CD14-positive monocyte (primary cell): ENCODE data around the gene G6PC2. TPM values are rescaled to one million over a fixed set of nuclear protein-coding genes. Genes with fewer than 3 reads are reported as not detected.

Experiments
- DNase-seq, 3 donors: peaks; one replicate each; pipeline ENCODE4 v3.0.0-alpha.2; 2011 to 2022
- H2AFZ ChIP-seq: 2 replicates; pipeline ENCODE4 v1.6.0; 2012; ENCODE audit warnings: mild to moderate bottlenecking, low read depth, low read length, inconsistent platforms; ENCODE audit not compliant: insufficient read depth, poor library complexity, severe bottlenecking
- H3K27ac ChIP-seq, 2 donors: 1 replicate in 1 of 2; 2 replicates in 1 of 2; pipeline ENCODE4 v1.5.1; 2012 to 2013; ENCODE audit warnings: low read length in 2 of 2, control low read depth in 1 of 2, inconsistent platforms in 1 of 2, low read depth in 1 of 2, mild to moderate bottlenecking in 1 of 2
- H3K27me3 ChIP-seq, 2 donors: one replicate each; pipeline versions ENCODE4 v1.6.0 to v1.6.1; 2011 to 2013; ENCODE audit warnings: low read length in 2 of 2; ENCODE audit not compliant: control insufficient read depth in 2 of 2, insufficient read depth in 2 of 2
- H3K36me3 ChIP-seq, 2 donors: replicated peaks in 1 of 2; 1 replicate in 1 of 2; 2 replicates in 1 of 2; pipeline versions ENCODE4 v1.5.1 to v1.6.1; 2012 to 2013; ENCODE audit warnings: low read length in 2 of 2, control low read depth in 1 of 2, inconsistent platforms in 1 of 2, mild to moderate bottlenecking in 1 of 2; ENCODE audit not compliant: insufficient read depth in 2 of 2, control insufficient read depth in 1 of 2
- H3K4me1 ChIP-seq, 2 donors: 1 replicate in 1 of 2; 2 replicates in 1 of 2; pipeline versions ENCODE4 v1.5.1 to v1.6.1; 2012 to 2013; ENCODE audit warnings: low read length in 2 of 2, control low read depth in 1 of 2, inconsistent platforms in 1 of 2, mild to moderate bottlenecking in 1 of 2, moderate library complexity in 1 of 2; ENCODE audit not compliant: insufficient read depth in 2 of 2, control insufficient read depth in 1 of 2
- H3K4me2 ChIP-seq: replicated peaks from 2 replicates; pipeline ENCODE3; 2012; ENCODE audit warnings: low read length, moderate library complexity, mild to moderate bottlenecking; ENCODE audit not compliant: poor library complexity, severe bottlenecking; ENCODE audit errors: extremely low read depth
- H3K4me3 ChIP-seq, 3 experiments: fragments of 200-600 bp in 1 of 3; sonication (generic) in 1 of 3; replicated peaks in 1 of 3; 1 replicate in 2 of 3; 2 replicates in 1 of 3; pipeline ENCODE4 v1.5.1; 2011 to 2013; ENCODE audit warnings: low read length in 3 of 3, mild to moderate bottlenecking in 3 of 3, control low read depth in 2 of 3, low read depth in 2 of 3, inconsistent platforms in 1 of 3, moderate library complexity in 1 of 3
- H3K79me2 ChIP-seq: 2 replicates; pipeline ENCODE4 v1.6.0; 2012; ENCODE audit warnings: mild to moderate bottlenecking, control low read depth, inconsistent platforms, low read length, moderate library complexity; ENCODE audit not compliant: insufficient read depth
- H3K9ac ChIP-seq: 2 replicates; pipeline ENCODE4 v1.6.0; 2017; ENCODE audit warnings: low read length, mild to moderate bottlenecking; ENCODE audit not compliant: insufficient read depth, poor library complexity, severe bottlenecking
- H3K9me3 ChIP-seq, 2 donors: replicated peaks in 1 of 2; 1 replicate in 1 of 2; 2 replicates in 1 of 2; pipeline versions ENCODE4 v1.5.1 to v1.6.1; 2012 to 2013; ENCODE audit warnings: low read length in 2 of 2, control low read depth in 1 of 2; ENCODE audit not compliant: control insufficient read depth in 1 of 2, insufficient read depth in 1 of 2
- H4K20me1 ChIP-seq: 2 replicates; pipeline ENCODE4 v1.6.0; 2012; ENCODE audit warnings: mild to moderate bottlenecking, low read length, control low read depth, moderate library complexity; ENCODE audit not compliant: insufficient read depth
- H3K27ac Mint-ChIP-seq, 7 donors: one replicate each; pipeline ENCODE4 v1.8.0; 2020; ENCODE audit warnings: mild to moderate bottlenecking in 7 of 7, mixed read lengths in 7 of 7, moderate library complexity in 6 of 7, inconsistent platforms in 2 of 7
- H3K27me3 Mint-ChIP-seq, 3 donors: one replicate each; pipeline ENCODE4 v1.8.0; 2021 to 2022; ENCODE audit warnings: low read depth in 3 of 3, mild to moderate bottlenecking in 3 of 3, mixed read lengths in 3 of 3, moderate library complexity in 3 of 3, inconsistent platforms in 1 of 3
- H3K36me3 Mint-ChIP-seq, 2 donors: one replicate each; pipeline ENCODE4 v1.8.0; 2020; ENCODE audit warnings: mixed read lengths in 2 of 2, inconsistent platforms in 1 of 2, mild to moderate bottlenecking in 1 of 2
- H3K4me1 Mint-ChIP-seq: one replicate; pipeline ENCODE4 v1.8.0; 2020; ENCODE audit warnings: mild to moderate bottlenecking, mixed read lengths
- H3K4me3 Mint-ChIP-seq, 2 donors: one replicate each; pipeline ENCODE4 v1.8.0; 2020; ENCODE audit warnings: mild to moderate bottlenecking in 2 of 2, mixed read lengths in 2 of 2, moderate library complexity in 1 of 2
- H3K9me3 Mint-ChIP-seq, 7 donors: one replicate each; pipeline ENCODE4 v1.8.0; 2020 to 2022; ENCODE audit warnings: mixed read lengths in 7 of 7, mild to moderate bottlenecking in 6 of 7, moderate library complexity in 6 of 7, inconsistent platforms in 2 of 7
- WGBS: methylation state at CpG from one replicate; pipeline ENCODE4 v1.1.5; 2013; ENCODE audit warnings: missing lambda C conversion rate; ENCODE audit not compliant: insufficient coverage; 5-methylcytosine and 5-hydroxymethylcytosine counted together
- intact Hi-C, 2 donors: fragments of 100-400 bp; cut with micrococcal nuclease; formaldehyde crosslinking; loops; one replicate each; pipeline versions ENCODE4 v1.15.0 to v1.15.1; 2023
- polyA plus RNA-seq, 3 donors: library from polyadenylated mRNA; depleted of rRNA in 1 of 3; unstranded in 2 of 3; stranded (reverse) in 1 of 3; fragments of 300-500 nt in 2 of 3; fragments of >200 nt in 1 of 3; fragmentation: Illumina TruSeq in 2 of 3; gene quantifications; 1 replicate in 2 of 3; 2 replicates in 1 of 3; pipeline ENCODE4 v1.2.3, GENCODE V29; 2012 to 2021
- TF ChIP-seq, protein P1 (sequence below): fragments of 200-600 bp; IDR thresholded peaks from one replicate; pipeline ENCODE4 v1.8.0; 2022; ENCODE audit warnings: antibody characterized with exemption, mild to moderate bottlenecking

G6PC2 gene
- polyA plus RNA-seq, 3 donors: not detected

DNA sequence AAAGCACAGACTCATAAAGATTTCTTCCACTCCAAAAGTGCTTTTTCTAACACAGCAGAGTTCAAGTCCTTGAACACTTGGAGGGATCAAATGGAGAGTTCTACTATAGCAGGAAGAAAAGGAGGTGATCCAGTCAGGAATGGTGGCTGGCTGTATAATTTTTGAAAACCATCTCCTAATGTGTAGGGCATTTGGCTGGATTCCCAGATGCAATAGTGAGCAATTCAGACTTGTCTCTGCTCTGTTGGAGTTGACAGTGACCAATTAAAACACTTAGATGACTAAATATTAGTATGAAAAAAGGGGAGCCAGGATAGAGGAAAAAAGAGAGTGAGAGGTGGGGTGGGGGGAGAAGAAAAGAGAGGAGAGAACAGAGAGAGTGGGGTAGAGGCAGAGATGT is 5.3 kb upstream of the G6PC2 start:
- Histone ChIP-seq H3K4me3 (no peak overlapping the region), H3K9ac (no peak overlapping the region), H3K36me3 (no peaks in the 10 kb centered on the region), H3K4me2 (no peak overlapping the region), H3K27me3 (peaks cover 3% of the 10 kb centered on the region in 2 donors), H2AFZ (no peak overlapping the region), H3K9me3 (no peaks in the 10 kb centered on the region), H3K27ac (no peak overlapping the region), H3K79me2 (no peaks in the 10 kb centered on the region), H4K20me1 (no peaks in the 10 kb centered on the region), H3K4me1 (peaks cover 0 to 1% of the 10 kb centered on the region in 2 donors)
- Mint-ChIP-seq H3K4me3 (no peak overlapping the region), H3K36me3 (no peaks in the 10 kb centered on the region), H3K27ac (no peak overlapping the region), H3K9me3 (no peaks in the 10 kb centered on the region), H3K27me3 (peaks cover 3 to 8% (median 7%) of the 10 kb centered on the region in 3 donors), H3K4me1 (peaks cover 9% of the 10 kb centered on the region)
- DNase-seq: no peak
- TF ChIP-seq, protein P1, sequence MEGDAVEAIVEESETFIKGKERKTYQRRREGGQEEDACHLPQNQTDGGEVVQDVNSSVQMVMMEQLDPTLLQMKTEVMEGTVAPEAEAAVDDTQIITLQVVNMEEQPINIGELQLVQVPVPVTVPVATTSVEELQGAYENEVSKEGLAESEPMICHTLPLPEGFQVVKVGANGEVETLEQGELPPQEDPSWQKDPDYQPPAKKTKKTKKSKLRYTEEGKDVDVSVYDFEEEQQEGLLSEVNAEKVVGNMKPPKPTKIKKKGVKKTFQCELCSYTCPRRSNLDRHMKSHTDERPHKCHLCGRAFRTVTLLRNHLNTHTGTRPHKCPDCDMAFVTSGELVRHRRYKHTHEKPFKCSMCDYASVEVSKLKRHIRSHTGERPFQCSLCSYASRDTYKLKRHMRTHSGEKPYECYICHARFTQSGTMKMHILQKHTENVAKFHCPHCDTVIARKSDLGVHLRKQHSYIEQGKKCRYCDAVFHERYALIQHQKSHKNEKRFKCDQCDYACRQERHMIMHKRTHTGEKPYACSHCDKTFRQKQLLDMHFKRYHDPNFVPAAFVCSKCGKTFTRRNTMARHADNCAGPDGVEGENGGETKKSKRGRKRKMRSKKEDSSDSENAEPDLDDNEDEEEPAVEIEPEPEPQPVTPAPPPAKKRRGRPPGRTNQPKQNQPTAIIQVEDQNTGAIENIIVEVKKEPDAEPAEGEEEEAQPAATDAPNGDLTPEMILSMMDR: no peak
- intact Hi-C loops: no loop called here

DNA sequence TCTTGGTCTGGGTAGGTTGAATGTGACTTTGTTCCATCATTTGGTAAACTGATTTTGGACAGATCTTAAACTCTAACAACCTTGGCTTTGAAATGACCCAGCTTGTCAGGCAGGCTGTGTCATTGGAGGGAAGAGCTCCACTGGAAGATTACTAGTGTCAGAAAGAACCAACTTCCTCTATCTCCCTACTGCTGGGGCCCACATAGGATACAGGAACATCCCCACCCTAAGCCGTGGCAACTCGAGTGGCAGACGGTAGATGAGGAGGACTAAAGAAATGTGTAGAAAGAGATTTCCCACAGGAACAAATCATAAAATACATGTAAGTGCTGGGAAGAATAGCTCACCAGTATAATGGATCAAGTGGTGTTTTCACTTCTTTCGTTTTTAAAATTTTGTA is 4.3 kb upstream of the G6PC2 start:
- peaks cover 3 to 8% (median 5%) of the 10 kb centered on the region in 3 donors for H3K27me3 Mint-ChIP-seq

More for the DNA sequence above, 4.3 kb upstream of the G6PC2 start:
- Histone ChIP-seq H3K4me1 (no peaks in the 10 kb centered on the region), H2AFZ (no peak overlapping the region), H3K4me2 (no peak overlapping the region), H3K36me3 (no peaks in the 10 kb centered on the region), H4K20me1 (no peaks in the 10 kb centered on the region), H3K27ac (no peak overlapping the region), H3K9ac (no peak overlapping the region), H3K9me3 (no peaks in the 10 kb centered on the region), H3K79me2 (no peaks in the 10 kb centered on the region), H3K27me3 (peaks cover 2 to 3% of the 10 kb centered on the region in 2 donors), H3K4me3 (no peak overlapping the region)
- Mint-ChIP-seq H3K9me3 (no peaks in the 10 kb centered on the region), H3K27ac (peak overlapping the region in 1 of 7 donors; percentile 39), H3K36me3 (no peaks in the 10 kb centered on the region), H3K4me3 (no peak overlapping the region), H3K4me1 (peaks cover 8% of the 10 kb centered on the region)
- peak; percentile 9 to 22 (median 10) for DNase-seq
- TF ChIP-seq, protein P1: no peak
- intact Hi-C loops: no loop called here
- no CpG with 5 or more reads among the region's 4 CpGs for WGBS
